SK-N-MC (cell line): ENCODE measurements around the gene PRKG1.

Experiments
- EZH2 ChIP-seq: fragments of 200-600 bp; sonication (generic); IDR thresholded peaks from one replicate; pipeline ENCODE4 v1.6.1; 2017; ENCODE audit warnings: antibody characterized with exemption
- FOXP2 ChIP-seq: optimal IDR thresholded peaks from 2 replicates; pipeline ENCODE3; 2011; ENCODE audit warnings: mild to moderate bottlenecking, moderate library complexity; ENCODE audit not compliant: insufficient read depth; ENCODE audit errors: extremely low read length, control extremely low read depth
- POLR2AphosphoS5 ChIP-seq: IDR thresholded peaks from 2 replicates; pipeline ENCODE4 v1.6.1; 2012; ENCODE audit warnings: mild to moderate bottlenecking, low read depth, low read length, borderline replicate concordance

- no peak for TF ChIP-seq EZH2
- no peak for TF ChIP-seq POLR2AphosphoS5
- TF ChIP-seq FOXP2: no peak
These were observed 239.6 kb downstream of the PRKG1 start for GRCh38 chr10:51313773-51314478.
